Stimulated activated CD8-positive, alpha-beta memory T cell treated with anti-CD3 and anti-CD28 coated beads, Interleukin-4, amount 100 ng/mL, for 1 hour (primary cell): ENCODE results near the gene ANKRD63.

Source experiments
- DNase-seq, 2 donors: peaks; one replicate each; pipeline ENCODE4 v3.0.0-alpha.2; 2020; ENCODE audit warnings: low read depth in 2 of 2, low spot score in 1 of 2

Gene ANKRD63

GRCh38 chr15:40282869-40283614, at the start of gene ANKRD63:
ANKRD63 (minus strand) TSS chr15:40283064; CDS start chr15:40282586, 478 bp downstream.
- DNase-seq, result no peak

DNA sequence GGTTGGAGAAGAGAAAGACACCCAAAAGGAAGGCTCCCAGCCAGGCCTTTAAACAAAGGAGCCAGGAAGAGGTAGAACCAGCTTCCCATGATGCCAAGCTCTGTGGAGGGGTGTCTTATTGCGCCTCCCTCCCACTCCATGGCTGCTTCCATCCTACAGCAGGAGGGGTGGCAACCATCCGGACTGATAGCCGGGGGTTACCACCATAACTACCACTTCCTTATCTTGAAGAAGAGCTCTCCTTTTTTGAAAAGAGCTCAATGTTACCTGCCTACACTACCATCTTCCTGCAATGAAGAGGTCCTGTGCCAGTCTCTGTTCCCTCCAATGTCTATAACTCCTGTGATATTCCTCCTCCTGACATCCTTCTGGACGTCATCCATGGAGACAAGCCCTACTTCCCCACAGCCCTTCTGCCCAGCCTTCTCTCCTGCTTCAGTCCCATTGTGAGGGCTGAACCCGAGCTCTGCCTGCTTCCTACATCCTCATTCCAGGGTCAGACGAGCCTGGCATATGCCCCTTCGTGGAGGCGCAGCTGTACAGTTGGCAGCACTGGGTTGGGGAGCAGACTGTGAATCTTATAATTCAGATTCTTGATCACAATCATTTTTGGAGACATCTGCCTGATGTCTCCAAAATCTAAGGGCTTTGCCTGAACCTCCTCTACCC, 49.4 kb upstream of the ANKRD63 start:
- no peak for DNase-seq

GRCh38 chr15:40331637-40332036, 48.8 kb upstream of the ANKRD63 start:
- no peak for DNase-seq

DNA sequence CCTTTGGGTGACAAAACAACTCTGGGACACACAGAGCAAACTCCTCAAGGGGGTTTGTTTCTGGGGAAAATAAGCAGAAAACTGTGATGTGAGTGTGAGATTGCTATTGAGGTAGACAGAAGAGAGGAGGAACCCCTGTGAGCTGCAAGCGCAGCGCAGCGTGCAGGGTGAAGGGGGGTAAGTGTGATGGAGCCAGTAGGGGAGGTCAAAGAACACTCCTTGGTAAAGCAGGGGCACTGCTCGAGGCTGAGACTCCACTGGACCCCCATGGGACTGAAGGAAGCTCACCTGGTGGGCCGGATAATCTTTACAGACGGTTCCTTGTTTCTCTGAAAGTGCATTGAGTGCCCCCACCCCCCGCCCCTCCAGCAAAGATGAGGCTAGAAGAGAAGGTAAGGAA, 48.2 kb upstream of the ANKRD63 start:
- DNase-seq, result no peak

GRCh38 chr15:40330368-40330836, 47.5 kb upstream of the ANKRD63 start:
- no peak for DNase-seq

GRCh38 chr15:40329804-40330203, 46.9 kb upstream of the ANKRD63 start:
- DNase-seq, result no peak

- DNase-seq, result no peak
Measured at GRCh38 chr15:40328751-40329150, 45.9 kb upstream of the ANKRD63 start.

DNA sequence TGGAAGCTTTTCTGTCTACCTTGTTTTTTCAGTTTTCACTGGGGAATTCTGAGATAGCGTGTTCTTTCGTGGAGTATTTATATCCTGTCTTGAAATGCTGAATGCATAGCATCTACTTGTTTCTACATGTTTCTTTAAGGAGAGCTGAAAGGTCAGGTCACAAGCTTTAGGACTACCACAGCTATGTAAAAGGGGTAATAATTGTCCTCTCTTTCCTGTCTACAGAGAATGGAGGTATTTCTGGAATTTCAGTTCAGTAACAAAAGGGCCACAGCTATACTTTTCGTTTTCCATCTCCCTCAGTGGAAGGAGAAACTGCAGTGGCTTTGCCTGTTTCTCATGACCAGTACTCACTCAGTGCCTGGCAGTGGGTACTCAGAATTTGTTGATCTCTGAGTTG, 45.3 kb upstream of the ANKRD63 start:
- no peak for DNase-seq

DNA sequence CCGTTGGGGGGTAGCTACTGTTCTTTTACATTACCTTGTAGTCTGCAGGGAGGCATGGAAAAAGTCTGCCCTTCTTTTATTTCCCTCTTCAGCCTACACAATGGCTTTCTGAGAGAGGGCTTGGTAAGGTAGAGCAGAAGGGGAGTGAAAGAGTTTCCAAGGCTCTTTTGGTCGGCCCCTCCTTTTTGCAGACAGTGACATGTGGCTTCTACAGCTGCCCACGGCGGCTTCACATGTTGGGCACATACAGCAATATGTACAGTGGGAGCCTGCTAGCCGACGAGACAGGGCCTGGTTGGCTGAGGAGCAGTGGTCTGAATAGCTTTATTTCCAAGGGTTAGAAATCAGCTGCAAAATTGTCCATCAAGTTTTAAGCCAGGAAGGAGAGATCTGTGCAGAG, 44.6 kb upstream of the ANKRD63 start:
- no peak for DNase-seq

DNA sequence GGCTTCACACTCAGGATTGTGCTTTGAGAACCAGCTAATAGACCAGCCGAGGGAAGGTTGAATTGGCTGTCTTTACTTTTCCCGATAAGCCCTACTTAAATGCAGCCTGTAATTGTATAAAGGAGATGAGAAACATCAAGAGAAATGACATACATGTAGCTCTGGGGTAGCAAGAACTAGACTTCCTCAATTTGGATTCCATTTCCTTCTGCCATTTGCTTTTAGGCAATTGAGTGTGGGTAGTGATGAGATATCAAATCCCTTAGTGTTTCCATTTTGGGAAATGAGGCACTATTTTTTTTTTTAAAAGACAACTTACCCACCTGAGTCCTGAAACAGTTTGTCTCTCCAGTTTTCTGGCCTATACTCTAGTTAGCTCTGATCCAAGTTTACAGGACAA, 42.8 kb upstream of the ANKRD63 start:
- DNase-seq, result no peak

- DNase-seq, result no peak
Measured at GRCh38 chr15:40325188-40325587, 42.3 kb upstream of the ANKRD63 start.

DNA sequence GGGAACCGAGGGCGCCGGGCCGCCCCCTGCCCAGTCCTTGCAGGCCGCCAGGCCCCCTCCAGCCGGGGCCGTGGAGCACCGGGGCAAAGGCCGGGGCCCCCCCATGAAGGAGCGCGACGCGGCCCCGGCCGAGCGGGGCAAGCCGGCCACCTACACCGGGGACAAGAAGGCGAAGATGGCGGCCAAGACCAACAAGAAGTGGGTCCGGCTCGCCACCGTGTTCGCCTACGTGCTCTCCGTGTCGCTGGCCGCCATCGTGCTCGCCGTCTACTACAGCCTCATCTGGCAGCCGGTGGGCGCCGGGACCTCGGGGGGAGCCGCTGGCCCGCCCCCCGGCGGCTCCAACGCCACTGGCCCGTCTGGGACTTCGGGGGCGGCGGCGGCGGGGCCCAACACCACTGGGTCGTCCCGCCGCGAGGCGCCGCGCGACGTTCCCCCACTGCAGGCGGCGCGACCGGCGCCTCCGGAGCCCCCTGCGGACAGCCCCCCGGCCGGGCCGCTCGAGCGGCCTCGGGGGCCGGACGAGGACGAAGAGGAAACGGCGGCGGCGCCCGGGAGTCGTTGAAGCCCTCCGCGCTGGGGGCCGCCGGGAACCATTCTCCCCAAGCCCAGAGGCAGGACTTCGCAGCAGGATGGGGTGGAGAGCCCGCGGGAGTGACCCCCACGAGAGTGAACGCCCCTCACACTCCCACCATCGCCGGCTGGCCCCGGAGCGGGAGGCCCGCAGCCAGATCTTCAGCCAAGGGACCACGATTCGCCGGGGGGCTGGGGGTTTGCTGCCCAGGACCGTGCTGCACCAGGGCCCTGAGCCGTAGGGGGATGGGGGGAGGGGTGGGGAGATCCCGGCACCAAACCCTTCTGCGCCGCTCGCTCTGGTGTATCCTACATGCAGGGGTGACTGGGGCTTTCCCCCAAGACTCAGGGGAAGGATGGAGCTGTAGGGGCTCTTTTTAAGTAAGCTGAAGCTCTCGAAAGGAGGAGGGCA, 41.4 kb upstream of the ANKRD63 start:
- no peak for DNase-seq

- peak; percentile 74 to 82 for DNase-seq
Measured at GRCh38 chr15:40323239-40323952, 40.5 kb upstream of the ANKRD63 start, which contains the start of gene INAFM2. INAFM2 (plus strand) TSS chr15:40323692; CDS start chr15:40324056, 364 bp downstream.

DNA sequence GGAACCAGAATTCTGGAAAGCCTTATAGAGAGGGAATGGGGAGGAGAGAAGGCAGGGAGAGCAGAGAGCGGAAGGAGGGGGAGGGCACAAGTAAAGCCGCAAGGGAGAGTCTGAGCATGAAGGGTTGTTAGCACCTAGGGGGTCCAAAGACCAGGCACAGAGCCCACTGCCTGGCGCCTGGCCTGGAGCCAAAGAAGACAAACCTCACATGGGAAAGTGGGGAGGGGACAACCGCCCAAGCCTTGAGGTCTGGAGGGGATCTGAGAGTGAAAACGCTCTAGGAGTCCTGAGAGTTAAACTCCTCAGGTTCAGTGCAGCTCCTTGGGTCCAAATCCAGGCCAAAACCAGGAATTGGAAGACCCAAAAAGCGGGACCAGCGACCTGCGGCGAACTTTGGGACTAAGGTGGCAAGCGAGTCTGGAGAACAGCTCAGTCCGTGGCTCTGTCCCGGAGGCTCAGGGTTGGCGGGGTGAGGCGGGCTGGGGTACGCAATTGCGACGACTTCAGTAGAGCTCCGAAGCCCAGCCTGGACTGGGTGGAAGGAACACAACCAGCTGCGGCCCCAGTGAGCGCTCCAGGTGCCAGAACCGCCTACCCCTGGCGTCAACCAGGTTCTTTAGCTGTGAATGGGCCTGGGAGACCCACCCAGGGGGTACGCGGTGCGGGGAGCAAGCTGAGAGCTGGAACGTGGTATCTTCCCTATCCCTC, 39.8 kb upstream of the ANKRD63 start:
- no peak for DNase-seq

GRCh38 chr15:40320931-40321371, 38.1 kb upstream of the ANKRD63 start:
- no peak for DNase-seq

GRCh38 chr15:40320409-40320808, 37.5 kb upstream of the ANKRD63 start:
- DNase-seq, result no peak

DNA sequence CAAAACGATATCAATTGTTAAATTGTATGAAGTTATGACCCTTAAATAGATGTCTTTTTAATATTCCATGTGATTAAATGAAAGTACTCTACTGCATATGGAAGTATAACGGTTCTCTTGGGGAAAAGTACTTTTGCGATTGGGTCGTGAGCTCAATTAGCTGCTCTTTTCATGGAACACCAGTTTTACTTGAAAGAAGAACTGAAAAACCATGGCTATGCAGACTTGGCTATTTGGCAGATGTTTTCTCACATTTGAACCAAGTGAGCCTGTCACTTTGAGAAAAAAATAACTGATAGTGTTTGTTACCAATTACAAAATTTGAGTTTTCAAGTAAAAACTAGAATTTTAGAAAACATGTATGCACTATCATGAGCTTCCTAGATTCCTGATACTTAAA, 34.7 kb upstream of the ANKRD63 start:
- DNase-seq, result no peak

GRCh38 chr15:40316931-40317330, 34.1 kb upstream of the ANKRD63 start:
- no peak for DNase-seq

- DNase-seq, result no peak
Measured at GRCh38 chr15:40314723-40315276, 31.9 kb upstream of the ANKRD63 start.
